Keratinocyte (primary cell): ENCODE data around the gene PIWIL1. TPM values are rescaled to one million over a fixed set of nuclear protein-coding genes. Genes with fewer than 3 reads are reported as not detected.

Experiments used
- DNase-seq: peaks from one replicate; pipeline ENCODE4 v3.0.0-alpha.2; 2011; ENCODE audit warnings: low read depth, missing footprints, low spot score
- FAIRE-seq: peaks from 2 replicates; lab custom pipeline; 2011; peaks lifted over from hg19 to GRCh38; lab: Jason Lieb, UNC
- H2AFZ ChIP-seq: 2 replicates; pipeline ENCODE4 v1.6.0; 2012; ENCODE audit warnings: low read length, control low read depth, inconsistent platforms; ENCODE audit not compliant: control insufficient read depth
- H3K27ac ChIP-seq: 2 replicates; pipeline ENCODE4 v1.5.1; 2011; ENCODE audit warnings: low read length; ENCODE audit not compliant: control insufficient read depth, insufficient read depth
- H3K27me3 ChIP-seq: 3 replicates; pipeline ENCODE4 v1.6.0; 2011; ENCODE audit warnings: low read length; ENCODE audit not compliant: control insufficient read depth, insufficient read depth; ENCODE audit errors: extremely low read depth
- H3K36me3 ChIP-seq, 2 experiments: 2 replicates in 1 of 2; 3 replicates in 1 of 2; pipeline ENCODE4 v1.5.1; 2011; ENCODE audit warnings: low read length in 2 of 2, mild to moderate bottlenecking in 1 of 2; ENCODE audit not compliant: control insufficient read depth in 2 of 2, insufficient read depth in 2 of 2; ENCODE audit errors: extremely low read depth in 1 of 2
- H3K4me1 ChIP-seq: 3 replicates; pipeline ENCODE4 v1.5.1; 2011; ENCODE audit warnings: low read length; ENCODE audit not compliant: control insufficient read depth, insufficient read depth; ENCODE audit errors: extremely low read depth
- H3K4me2 ChIP-seq: 3 replicates; pipeline ENCODE4 v1.6.0; 2011; ENCODE audit warnings: low read depth, low read length; ENCODE audit not compliant: control insufficient read depth, insufficient read depth; ENCODE audit errors: extremely low read depth
- H3K4me3 ChIP-seq, 3 experiments: fragments of 200-600 bp in 1 of 3; sonication (generic) in 1 of 3; 2 replicates in 2 of 3; 3 replicates in 1 of 3; pipeline ENCODE4 v1.5.1; 2011 to 2016; ENCODE audit warnings: low read length in 3 of 3, mild to moderate bottlenecking in 3 of 3, control low read depth in 2 of 3, inconsistent platforms in 1 of 3, low read depth in 1 of 3, mixed read lengths in 1 of 3, mixed run types in 1 of 3, moderate library complexity in 1 of 3; ENCODE audit not compliant: control insufficient read depth in 2 of 3, insufficient read depth in 2 of 3; ENCODE audit errors: extremely low read depth in 1 of 3
- H3K79me2 ChIP-seq: 2 replicates; pipeline ENCODE4 v1.6.0; 2012; ENCODE audit warnings: low read length; ENCODE audit not compliant: control insufficient read depth, insufficient read depth
- H3K9ac ChIP-seq: 3 replicates; pipeline ENCODE4 v1.6.0; 2011; ENCODE audit warnings: low read length; ENCODE audit not compliant: control insufficient read depth, insufficient read depth; ENCODE audit errors: extremely low read depth
- H3K9me1 ChIP-seq: 3 replicates; pipeline ENCODE4 v1.6.0; 2011; ENCODE audit warnings: low read length; ENCODE audit not compliant: control insufficient read depth, insufficient read depth; ENCODE audit errors: extremely low read depth
- H3K9me3 ChIP-seq: 2 replicates; pipeline ENCODE4 v1.5.1; 2012; ENCODE audit warnings: low read depth, low read length; ENCODE audit not compliant: control insufficient read depth
- H4K20me1 ChIP-seq: 3 replicates; pipeline ENCODE4 v1.6.0; 2011; ENCODE audit warnings: low read length; ENCODE audit not compliant: control insufficient read depth, insufficient read depth; ENCODE audit errors: extremely low read depth
- EZH2 ChIP-seq: IDR thresholded peaks from one replicate; pipeline ENCODE4 v1.6.1; 2012; ENCODE audit warnings: inconsistent platforms, mild to moderate bottlenecking, low read length, moderate library complexity
- dilution Hi-C: fragments of 300-500 bp; cut with MboI; formaldehyde crosslinking; loops from one replicate; pipeline ENCODE4 v1.7.0; 2020; ENCODE audit warnings: low sequenced_read_pairs; ENCODE audit not compliant: extremely low pct_ligation_motif_present
- polyA plus RNA-seq, 5 experiments: library from polyadenylated mRNA; depleted of rRNA in 3 of 5; stranded (reverse) in 3 of 5; stranded (forward) in 1 of 5; unstranded in 1 of 5; fragments of >200 nt; gene quantifications; 1 replicate in 1 of 5; 2 replicates in 3 of 5; 3 replicates in 1 of 5; pipeline versions ENCODE4 v1.2.1 to v1.2.3, GENCODE V29; 2011 to 2012; ENCODE audit warnings: missing spikeins in 2 of 5, low read depth in 1 of 5, low replicate concordance in 1 of 5
- TF ChIP-seq, protein P1 (sequence below), 3 experiments: IDR thresholded peaks in 1 of 3; conservative IDR thresholded peaks in 1 of 3; optimal IDR thresholded peaks in 1 of 3; 2 replicates in 2 of 3; 3 replicates in 1 of 3; pipeline versions ENCODE3 to v1.5.1; 2011; ENCODE audit warnings: low read length in 3 of 3, mild to moderate bottlenecking in 3 of 3, moderate library complexity in 2 of 3, control low read depth in 1 of 3, inconsistent platforms in 1 of 3; ENCODE audit not compliant: insufficient read depth in 2 of 3; ENCODE audit errors: extremely low read depth in 1 of 3

Gene PIWIL1
- polyA plus RNA-seq, 1 donor (not counting 4 experiments of a cell fraction or from before 2014, with no cell fraction given): 0.13 TPM

DNA sequence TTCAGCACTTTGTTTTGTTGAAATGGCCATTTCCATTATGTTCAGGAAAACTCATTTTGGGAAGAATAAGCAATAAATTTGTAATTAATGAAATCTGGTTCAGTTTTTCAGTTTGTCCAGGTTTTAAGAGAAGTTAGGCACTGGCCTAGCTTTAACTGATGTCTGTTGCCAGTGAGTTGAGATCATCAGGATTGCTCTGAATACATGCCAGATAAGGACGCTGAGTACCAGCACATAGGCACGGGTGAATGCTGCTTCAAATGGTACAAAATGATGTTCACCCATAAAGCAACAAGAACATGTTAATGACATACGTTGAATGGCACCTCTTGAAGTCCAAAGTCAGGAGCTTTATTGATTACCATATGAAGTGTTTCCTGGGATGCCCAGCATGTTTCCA, 46.5 kb downstream of the PIWIL1 start:
- Histone ChIP-seq H3K4me2 (no peak overlapping the region), H3K79me2 (no peaks in the 10 kb centered on the region), H3K9me1 (no peaks in the 10 kb centered on the region), H3K9ac (no peak overlapping the region), H3K36me3 (no peaks in the 10 kb centered on the region), H3K4me3 (no peak overlapping the region), H3K27ac (no peak overlapping the region), H4K20me1 (no peaks in the 10 kb centered on the region), H3K27me3 (no peaks in the 10 kb centered on the region), H3K9me3 (no peaks in the 10 kb centered on the region), H2AFZ (no peak overlapping the region), H3K4me1 (no peaks in the 10 kb centered on the region)
- FAIRE-seq (no peak), DNase-seq (no peak)
- dilution Hi-C loops: loop anchor here (25.0 kb wide), 1 partner anchor 353 kb away; no protein-coding TSS in a partner anchor
- TF ChIP-seq, protein P1, sequence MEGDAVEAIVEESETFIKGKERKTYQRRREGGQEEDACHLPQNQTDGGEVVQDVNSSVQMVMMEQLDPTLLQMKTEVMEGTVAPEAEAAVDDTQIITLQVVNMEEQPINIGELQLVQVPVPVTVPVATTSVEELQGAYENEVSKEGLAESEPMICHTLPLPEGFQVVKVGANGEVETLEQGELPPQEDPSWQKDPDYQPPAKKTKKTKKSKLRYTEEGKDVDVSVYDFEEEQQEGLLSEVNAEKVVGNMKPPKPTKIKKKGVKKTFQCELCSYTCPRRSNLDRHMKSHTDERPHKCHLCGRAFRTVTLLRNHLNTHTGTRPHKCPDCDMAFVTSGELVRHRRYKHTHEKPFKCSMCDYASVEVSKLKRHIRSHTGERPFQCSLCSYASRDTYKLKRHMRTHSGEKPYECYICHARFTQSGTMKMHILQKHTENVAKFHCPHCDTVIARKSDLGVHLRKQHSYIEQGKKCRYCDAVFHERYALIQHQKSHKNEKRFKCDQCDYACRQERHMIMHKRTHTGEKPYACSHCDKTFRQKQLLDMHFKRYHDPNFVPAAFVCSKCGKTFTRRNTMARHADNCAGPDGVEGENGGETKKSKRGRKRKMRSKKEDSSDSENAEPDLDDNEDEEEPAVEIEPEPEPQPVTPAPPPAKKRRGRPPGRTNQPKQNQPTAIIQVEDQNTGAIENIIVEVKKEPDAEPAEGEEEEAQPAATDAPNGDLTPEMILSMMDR (optimal IDR thresholded peaks at IDR 0.05 in 1 of 3, IDR thresholded peaks at IDR 0.05 in 1 of 3, conservative IDR thresholded peaks at IDR 0.05 in 1 of 3; ENCODE audit: extremely low read depth in 1 of 3, insufficient read depth in 2 of 3, low read length in 3 of 3): no peak
- TF ChIP-seq EZH2: no peak

GRCh38 chr12:130385193-130385592, 47.5 kb downstream of the PIWIL1 start:
- Histone ChIP-seq H2AFZ (no peak overlapping the region), H3K27me3 (no peaks in the 10 kb centered on the region), H3K36me3 (no peaks in the 10 kb centered on the region), H3K4me2 (no peak overlapping the region), H4K20me1 (no peaks in the 10 kb centered on the region), H3K9ac (no peak overlapping the region), H3K27ac (no peak overlapping the region), H3K79me2 (no peaks in the 10 kb centered on the region), H3K4me3 (no peak overlapping the region), H3K9me1 (no peaks in the 10 kb centered on the region), H3K4me1 (no peaks in the 10 kb centered on the region), H3K9me3 (no peaks in the 10 kb centered on the region)
- no peak for TF ChIP-seq EZH2
- TF ChIP-seq, protein P1 (optimal IDR thresholded peaks at IDR 0.05 in 1 of 3, IDR thresholded peaks at IDR 0.05 in 1 of 3, conservative IDR thresholded peaks at IDR 0.05 in 1 of 3; ENCODE audit: extremely low read depth in 1 of 3, insufficient read depth in 2 of 3, low read length in 3 of 3): no peak
- FAIRE-seq: no peak
- DNase-seq: no peak
- dilution Hi-C loops: loop anchor here (25.0 kb wide), 1 partner anchor 352 kb away; no protein-coding TSS in a partner anchor
